ENCODE results near the gene OSTF1. TPM values are rescaled to one million over a fixed set of nuclear protein-coding genes. Genes with fewer than 3 reads are reported as not detected.

The OSTF1 gene
- total RNA-seq, 2 donors from 2014 or later, result 24.5 to 35.8 TPM

DNA sequence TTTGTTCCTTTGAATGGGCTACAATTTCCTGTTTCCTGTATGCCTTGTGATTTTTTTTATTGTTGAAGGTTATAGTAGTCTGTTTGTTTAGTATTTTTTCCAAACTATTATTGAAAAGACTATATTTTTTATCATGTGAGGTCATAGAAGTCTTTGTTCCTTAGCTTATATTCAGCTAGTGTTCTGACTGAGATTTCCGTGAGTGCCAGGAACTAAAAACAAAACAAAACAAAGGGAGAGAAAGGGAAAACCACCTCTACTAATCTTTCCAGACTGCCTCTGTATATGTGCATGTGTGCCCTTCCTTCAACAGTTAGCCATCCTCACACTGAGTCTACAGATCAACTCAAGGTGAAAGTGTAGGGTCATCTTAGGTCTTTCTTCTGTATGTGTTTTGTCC lies 79.0 kb downstream of the OSTF1 start:
- DNase-seq (ENCODE audit: low spot score), result no peak
- Histone ChIP-seq H3K27me3 (replicated peaks; ENCODE audit: insufficient read depth) (no peaks in the 10 kb centered on the region), H3K36me3 (no peaks in the 10 kb centered on the region), H3K4me1 (replicated peaks) (no peaks in the 10 kb centered on the region), H3K27ac (no peak overlapping the region), H3K4me3 (no peak overlapping the region), H3K9me3 (no peaks in the 10 kb centered on the region)
- WGBS, result 92% methylated on average over 1 of the region's 1 CpG
- TF ChIP-seq POLR2A (IDR thresholded peaks at IDR 0.05), result no peak
- TF ChIP-seq, protein P1, sequence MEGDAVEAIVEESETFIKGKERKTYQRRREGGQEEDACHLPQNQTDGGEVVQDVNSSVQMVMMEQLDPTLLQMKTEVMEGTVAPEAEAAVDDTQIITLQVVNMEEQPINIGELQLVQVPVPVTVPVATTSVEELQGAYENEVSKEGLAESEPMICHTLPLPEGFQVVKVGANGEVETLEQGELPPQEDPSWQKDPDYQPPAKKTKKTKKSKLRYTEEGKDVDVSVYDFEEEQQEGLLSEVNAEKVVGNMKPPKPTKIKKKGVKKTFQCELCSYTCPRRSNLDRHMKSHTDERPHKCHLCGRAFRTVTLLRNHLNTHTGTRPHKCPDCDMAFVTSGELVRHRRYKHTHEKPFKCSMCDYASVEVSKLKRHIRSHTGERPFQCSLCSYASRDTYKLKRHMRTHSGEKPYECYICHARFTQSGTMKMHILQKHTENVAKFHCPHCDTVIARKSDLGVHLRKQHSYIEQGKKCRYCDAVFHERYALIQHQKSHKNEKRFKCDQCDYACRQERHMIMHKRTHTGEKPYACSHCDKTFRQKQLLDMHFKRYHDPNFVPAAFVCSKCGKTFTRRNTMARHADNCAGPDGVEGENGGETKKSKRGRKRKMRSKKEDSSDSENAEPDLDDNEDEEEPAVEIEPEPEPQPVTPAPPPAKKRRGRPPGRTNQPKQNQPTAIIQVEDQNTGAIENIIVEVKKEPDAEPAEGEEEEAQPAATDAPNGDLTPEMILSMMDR (IDR thresholded peaks at IDR 0.05), result no peak
- intact Hi-C loops (cut with DNase I), result no loop called here

DNA sequence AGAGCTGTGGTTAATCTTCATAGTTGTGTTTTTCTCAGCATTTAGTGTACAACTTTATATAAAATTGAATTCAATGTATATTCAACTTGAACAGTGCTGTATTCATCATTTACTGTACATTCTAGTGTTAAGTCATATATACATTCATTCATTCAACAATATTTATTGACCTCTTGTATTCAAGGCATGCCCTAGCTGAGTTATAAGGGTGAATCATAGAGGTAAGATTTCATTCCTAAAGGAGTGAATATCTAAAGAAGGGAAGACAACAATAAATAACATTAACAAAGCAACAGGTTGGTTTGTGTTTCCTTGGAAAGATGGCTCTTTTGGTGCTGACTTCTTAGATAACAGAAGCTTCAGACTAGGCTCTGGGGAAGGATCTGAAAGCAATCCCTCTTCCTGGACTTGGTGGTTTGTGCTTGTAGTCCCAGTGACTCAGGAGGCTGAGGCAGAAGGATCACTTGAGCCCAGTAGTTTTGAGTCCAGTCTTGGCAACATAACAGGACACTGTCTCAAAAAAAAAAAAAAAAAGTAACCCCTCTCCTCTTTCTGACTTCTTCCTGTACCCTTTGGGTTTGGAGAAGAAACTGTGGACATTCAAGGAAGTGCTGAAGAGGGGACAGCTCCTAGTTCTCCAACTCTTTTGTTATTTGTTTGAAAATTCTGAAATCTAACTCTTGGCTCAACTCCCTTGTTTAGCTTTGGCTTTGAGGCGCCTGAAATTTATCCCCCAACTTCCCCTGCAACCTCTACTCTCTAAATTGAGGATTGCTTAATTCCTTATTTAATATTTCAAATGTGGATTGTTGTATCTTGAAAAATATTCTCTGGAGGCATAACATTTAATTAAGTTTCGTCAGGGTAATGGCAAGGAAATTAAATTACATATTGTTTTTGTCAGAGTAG lies 80.2 kb downstream of the OSTF1 start:
- Histone ChIP-seq H3K9me3 (no peaks in the 10 kb centered on the region), H3K27ac (no peak overlapping the region), H3K4me1 (replicated peaks) (no peaks in the 10 kb centered on the region), H3K36me3 (no peaks in the 10 kb centered on the region), H3K4me3 (no peak overlapping the region), H3K27me3 (replicated peaks; ENCODE audit: insufficient read depth) (no peaks in the 10 kb centered on the region)
- TF ChIP-seq, protein P1 (IDR thresholded peaks at IDR 0.05), result no peak
- TF ChIP-seq POLR2AphosphoS5 (IDR thresholded peaks at IDR 0.05) (no peak), POLR2A (IDR thresholded peaks at IDR 0.05) (no peak)
- intact Hi-C loops (cut with DNase I), result no loop called here
- WGBS, result 77% methylated on average over 2 of the region's 2 CpGs
- no peak for DNase-seq (ENCODE audit: low spot score)

DNA sequence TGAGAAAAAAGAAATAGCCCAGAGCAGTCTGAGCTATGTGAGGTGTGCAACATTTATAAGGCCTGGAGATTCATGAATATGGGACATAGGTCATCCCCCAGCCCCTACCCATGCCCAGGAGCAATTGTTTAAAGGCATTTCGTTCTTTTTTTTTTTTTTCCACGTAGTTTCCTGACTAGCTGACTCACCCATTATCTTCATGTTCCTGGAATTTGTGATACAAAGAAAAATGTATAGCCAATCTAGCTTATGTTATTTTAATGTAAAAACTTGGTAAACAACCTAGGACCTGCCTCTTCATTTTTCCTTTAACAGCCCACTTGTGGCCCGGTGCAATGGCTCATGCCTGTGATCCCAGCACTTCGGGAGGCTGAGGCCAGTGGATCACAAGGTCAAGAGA lies 81.3 kb downstream of the OSTF1 start:
- intact Hi-C loops (cut with DNase I), result no loop called here
- no peak for DNase-seq (ENCODE audit: low spot score)
- H3K4me1 ChIP-seq (replicated peaks), result no peaks in the 10 kb centered on the region
- TF ChIP-seq POLR2A (IDR thresholded peaks at IDR 0.05), result no peak
- no peak for TF ChIP-seq POLR2AphosphoS5 (IDR thresholded peaks at IDR 0.05)
- TF ChIP-seq, protein P1 (IDR thresholded peaks at IDR 0.05), result no peak
- H3K27me3 ChIP-seq (replicated peaks; ENCODE audit: insufficient read depth), result no peaks in the 10 kb centered on the region
- no peaks in the 10 kb centered on the region for H3K36me3 ChIP-seq
- H3K9me3 ChIP-seq, result no peaks in the 10 kb centered on the region
- no peak overlapping the region for H3K27ac ChIP-seq
- no peak overlapping the region for H3K4me3 ChIP-seq
- 80% methylated on average over 4 of the region's 4 CpGs for WGBS

DNA sequence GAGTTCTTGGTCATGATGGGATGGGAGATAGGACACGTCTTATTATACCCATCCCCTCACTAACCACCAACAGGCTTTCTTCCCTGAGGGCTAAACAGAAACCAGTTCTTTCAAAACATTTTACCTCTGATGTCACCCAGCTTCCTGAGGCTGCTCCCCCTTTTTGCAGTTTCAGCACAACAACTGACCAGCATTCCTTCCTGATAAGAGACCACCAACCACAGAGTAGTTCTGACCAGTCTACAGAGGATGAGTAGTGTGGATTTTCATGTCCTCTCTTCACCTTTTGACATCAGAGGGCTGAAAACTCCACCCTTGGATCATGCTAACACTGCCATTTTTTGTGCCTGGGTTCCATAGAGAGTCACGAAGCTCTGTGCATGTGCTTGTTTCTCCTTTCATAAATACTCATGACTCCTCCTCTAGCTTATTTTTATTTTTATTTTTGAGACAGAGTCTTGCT lies 82.6 kb downstream of the OSTF1 start:
- no peaks in the 10 kb centered on the region for H3K9me3 ChIP-seq
- intact Hi-C loops (cut with DNase I), result no loop called here
- H3K4me3 ChIP-seq, result no peak overlapping the region
- no peaks in the 10 kb centered on the region for H3K4me1 ChIP-seq (replicated peaks)
- no peaks in the 10 kb centered on the region for H3K36me3 ChIP-seq
- no peak overlapping the region for H3K27ac ChIP-seq
- no peak for DNase-seq (ENCODE audit: low spot score)
- H3K27me3 ChIP-seq (replicated peaks; ENCODE audit: insufficient read depth), result no peaks in the 10 kb centered on the region
- no peak for TF ChIP-seq POLR2A (IDR thresholded peaks at IDR 0.05)
- TF ChIP-seq, protein P1 (IDR thresholded peaks at IDR 0.05), result no peak
- no peak for TF ChIP-seq POLR2AphosphoS5 (IDR thresholded peaks at IDR 0.05)
- WGBS, result 87% methylated on average over 2 of the region's 2 CpGs

DNA sequence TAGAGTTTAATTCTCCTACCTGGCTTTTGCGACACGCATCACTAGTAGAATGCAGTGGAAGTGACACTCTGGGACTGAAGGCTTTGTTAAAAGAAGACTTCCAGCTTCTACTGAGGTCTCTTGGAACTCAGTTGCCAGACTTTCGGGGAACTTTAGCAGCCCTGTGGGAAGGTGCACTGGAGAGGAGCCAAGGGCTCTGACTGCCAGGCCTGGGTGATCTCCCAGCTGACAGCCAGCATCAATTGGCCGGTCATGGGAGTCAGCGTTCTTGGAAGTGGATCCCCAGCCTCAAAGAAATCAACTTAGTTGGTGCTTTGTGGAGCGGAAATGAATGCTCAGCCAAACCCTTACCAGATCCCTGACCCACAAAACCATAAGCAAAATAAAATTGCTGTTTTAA lies 87.1 kb downstream of the OSTF1 start:
- TF ChIP-seq POLR2AphosphoS5 (IDR thresholded peaks at IDR 0.05), result no peak
- H3K27me3 ChIP-seq (replicated peaks; ENCODE audit: insufficient read depth), result no peaks in the 10 kb centered on the region
- H3K4me3 ChIP-seq, result no peak overlapping the region
- H3K36me3 ChIP-seq, result no peaks in the 10 kb centered on the region
- 83% methylated on average over 6 of the region's 6 CpGs for WGBS
- no peaks in the 10 kb centered on the region for H3K4me1 ChIP-seq (replicated peaks)
- no peak for DNase-seq (ENCODE audit: low spot score)
- H3K27ac ChIP-seq, result no peak overlapping the region
- intact Hi-C loops (cut with DNase I), result no loop called here
- H3K9me3 ChIP-seq, result no peaks in the 10 kb centered on the region

All from prostate gland (tissue), 2 donors.